G401 (cell line): ENCODE data around the gene MS4A7. TPM values are rescaled to one million over a fixed set of nuclear protein-coding genes. Genes with fewer than 3 reads are reported as not detected.
"Not testable (repeated sequence)": the region's sequence is repeated elsewhere in the genome, so short reads cannot be mapped to it uniquely, and the experiment has no call there.

Experiments used
- DNase-seq: peaks from one replicate; pipeline ENCODE4 v3.0.0-alpha.2; 2015; ENCODE audit warnings: low spot score
- in situ Hi-C: cut with HindIII; loops from 2 replicates; pipeline ENCODE4 v1.10.0; 2016; ENCODE audit warnings: low sequenced_read_pairs, mixed read lengths
- total RNA-seq: library from RNA; depleted of rRNA; stranded (reverse); fragments of >200 nt; shearing (Covaris generic); gene quantifications from 2 replicates; pipeline ENCODE4 v1.2.3, GENCODE V29; 2014; rRNA removed

MS4A7 gene, protein sequence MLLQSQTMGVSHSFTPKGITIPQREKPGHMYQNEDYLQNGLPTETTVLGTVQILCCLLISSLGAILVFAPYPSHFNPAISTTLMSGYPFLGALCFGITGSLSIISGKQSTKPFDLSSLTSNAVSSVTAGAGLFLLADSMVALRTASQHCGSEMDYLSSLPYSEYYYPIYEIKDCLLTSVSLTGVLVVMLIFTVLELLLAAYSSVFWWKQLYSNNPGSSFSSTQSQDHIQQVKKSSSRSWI
- not detected in 2 replicates for total RNA-seq

DNA sequence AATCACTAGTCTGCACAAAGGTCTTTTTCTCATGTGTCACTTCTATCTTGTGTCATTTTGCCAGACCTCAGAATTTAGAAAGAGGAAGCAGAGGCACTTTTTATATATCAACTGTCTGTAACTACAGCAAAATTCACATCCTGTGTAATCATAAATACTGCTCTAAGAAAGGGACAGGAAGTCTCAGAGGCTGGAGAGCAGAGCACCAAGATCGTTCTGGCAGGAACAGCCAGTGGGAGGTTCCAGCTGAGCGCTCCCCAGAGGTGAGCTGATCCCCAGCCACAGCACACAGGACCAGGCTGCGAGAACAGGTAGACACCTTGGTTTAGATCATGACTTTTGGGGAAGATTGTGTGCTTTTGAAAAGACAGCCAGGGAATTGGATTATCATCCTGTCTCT is at the start of gene MS4A7:
Gene MS4A7 (plus strand): TSS at position 179 of the 400 bp plus-strand sequence. CDS start 4,610 bp downstream, outside the sequence.
- in situ Hi-C loops = no loop called here
- DNase-seq = no peak

DNA sequence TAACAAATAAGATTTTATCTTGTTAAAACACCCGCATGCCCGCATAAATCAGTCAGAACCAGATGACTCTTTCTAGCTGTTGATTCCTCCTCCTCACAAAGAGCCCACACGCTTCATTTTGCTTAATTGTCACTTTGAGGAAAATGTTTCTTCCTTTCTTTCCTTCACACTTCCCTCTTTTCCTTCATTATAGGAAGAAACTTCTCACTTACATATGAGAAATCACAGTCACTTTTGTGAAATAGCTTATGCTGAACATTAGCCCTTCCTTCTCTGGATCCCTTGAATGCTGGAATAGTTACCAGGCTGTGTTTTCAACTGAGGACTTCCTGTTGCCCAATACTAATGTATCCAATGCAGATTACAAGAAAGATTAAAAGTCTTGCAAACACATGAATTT is 45.5 kb upstream of the MS4A7 start:
- in situ Hi-C loops = no loop called here
- DNase-seq = no peak

DNA sequence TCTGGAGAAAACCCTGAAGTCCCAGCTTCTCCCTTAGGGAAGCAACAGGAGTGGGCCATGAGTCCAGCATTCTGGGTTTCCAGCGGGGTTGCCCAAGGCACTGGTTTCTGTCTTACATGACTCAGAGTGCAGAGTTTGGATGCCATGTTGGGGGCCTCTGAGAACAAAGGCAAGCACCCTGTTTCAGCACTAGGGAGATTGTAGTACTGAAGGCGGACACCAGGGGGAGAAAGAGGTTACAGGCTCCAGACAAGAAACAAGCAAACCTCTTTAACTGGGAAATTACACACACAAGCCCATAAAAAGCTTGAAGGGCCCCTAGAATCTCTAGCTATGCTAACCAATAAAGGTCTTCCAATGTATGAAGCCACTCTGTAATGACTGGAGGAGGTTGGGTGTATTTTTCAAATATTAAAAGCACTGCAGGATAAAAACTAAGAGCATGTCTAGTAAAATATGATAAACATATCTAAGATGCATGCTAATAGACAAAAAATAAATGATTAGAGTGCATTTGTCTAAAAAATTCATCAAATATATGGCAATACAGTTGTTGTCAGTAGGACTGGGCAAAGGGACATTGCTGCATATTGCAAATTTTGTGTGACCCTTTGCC is 44.2 kb upstream of the MS4A7 start:
- in situ Hi-C loops = no loop called here
- peak; percentile 52 for DNase-seq

DNA sequence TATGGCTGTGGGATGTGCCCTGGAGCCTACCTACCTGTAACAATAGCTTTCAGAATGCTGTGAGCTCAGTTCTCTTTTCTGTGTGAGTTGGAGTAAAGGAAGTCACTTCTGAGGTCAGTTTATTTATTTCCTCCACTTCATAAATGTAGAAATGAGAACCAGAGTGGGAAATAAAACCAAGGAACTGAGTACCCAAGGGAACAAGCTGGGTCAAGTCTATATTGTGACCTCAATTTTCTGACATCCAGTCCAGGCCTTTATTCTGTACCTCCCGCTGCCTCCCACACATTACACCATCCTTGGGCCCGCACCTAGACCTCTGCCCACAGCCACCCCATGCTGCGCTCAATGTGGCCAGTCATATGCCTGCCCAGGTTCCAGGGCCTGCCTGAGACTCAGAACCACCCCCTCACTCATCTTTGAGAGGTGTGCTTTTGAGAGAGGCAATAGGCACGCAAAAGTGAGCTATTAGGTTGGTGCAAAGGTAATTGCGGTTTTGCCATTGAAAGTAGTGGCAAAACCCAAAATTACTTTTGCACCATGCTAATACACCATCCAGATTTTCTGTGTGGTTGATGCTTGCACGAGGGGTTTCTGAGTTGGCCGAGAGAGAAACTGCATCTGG is 41.5 kb upstream of the MS4A7 start:
- in situ Hi-C loops = no loop called here
- DNase-seq = no peak

DNA sequence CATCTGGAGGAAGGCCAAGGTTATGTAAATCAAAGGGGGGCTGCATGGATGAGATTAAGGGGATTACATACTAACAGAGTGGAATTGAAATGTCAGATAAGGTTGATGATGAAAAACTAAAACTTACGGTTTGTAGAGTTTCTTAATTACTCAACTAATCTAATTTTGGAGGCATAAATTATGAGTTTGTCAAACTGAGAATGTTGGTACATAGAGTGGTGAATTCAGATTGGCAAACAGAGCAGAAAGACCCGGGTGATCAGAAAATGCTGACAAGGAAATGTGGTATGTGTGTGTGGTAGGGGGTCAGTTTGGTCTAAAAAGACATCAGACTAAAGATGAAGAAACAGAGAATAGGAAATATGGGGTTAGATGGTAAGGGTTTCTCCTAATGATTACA is 40.3 kb upstream of the MS4A7 start:
- in situ Hi-C loops = no loop called here

DNA sequence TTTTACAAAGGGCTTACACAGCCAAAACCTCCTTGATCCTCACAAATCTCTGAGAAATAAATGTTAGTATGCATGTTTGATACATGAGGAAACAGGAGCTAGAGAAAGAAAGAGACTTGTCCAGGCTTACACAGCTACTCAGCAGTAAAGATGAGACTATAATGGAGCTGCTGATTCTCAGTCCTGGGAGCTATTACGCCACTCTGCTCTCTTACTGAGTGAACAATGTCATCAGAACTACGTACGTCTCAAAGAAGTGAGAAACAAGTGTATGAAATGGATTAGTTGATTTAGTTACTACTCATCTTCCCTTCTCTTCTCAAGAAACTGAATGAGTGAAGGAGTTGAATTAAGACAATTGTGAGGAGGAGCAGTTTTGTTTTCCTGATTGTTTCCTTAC is 39.0 kb upstream of the MS4A7 start:
- in situ Hi-C loops = no loop called here
- no peak for DNase-seq

More for the DNA sequence above, 40.3 kb upstream of the MS4A7 start:
- DNase-seq = no peak

DNA sequence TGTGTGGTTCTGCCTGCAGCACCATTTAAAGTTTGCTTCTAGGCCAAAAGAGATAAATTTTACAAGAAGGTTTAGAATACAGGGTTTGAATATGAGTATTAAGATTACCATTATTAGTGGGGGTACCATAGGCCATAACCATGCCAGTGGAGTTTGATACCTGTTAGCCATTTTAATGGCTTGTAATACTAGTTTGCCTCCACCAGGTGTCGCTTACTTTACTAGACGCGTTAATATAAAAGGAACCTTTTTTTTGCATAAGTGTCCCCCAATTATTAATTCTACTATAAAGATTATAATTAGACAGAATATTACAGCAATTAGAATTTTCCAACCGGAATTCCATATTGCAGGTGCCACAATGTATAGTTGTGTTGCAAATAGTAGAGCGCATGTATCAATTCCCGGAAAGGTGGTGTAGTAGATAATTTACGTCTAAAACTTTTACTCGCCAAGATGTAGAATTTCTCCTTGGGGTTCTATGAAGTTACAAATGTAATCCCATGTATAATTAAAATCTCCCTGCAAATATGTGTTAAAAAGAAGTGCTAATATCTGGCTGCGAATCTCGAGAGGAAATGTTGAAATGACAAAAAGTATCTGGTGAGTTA is 35.1 kb upstream of the MS4A7 start:
- DNase-seq = no peak
- in situ Hi-C loops = no loop called here

DNA sequence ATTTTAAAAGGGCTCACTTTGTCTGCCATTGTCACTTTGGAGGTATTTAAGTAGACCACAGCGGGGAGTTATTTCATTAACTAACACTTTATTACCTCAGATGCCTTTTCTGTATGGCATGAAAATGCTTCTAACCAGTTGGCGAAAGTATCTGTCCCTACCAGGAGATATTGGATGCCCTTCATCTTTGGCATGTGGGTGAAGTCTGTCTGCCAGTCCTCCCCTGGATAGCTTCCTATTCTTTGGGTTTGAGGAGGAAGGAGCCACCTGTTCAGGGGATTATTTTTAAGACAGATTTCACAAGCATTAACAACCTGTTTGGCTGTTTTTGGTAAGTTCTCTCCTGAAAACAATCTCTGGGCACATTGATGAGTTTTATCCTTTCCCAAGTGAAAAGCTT is 34.2 kb upstream of the MS4A7 start:
- DNase-seq = peak; percentile 87

DNA sequence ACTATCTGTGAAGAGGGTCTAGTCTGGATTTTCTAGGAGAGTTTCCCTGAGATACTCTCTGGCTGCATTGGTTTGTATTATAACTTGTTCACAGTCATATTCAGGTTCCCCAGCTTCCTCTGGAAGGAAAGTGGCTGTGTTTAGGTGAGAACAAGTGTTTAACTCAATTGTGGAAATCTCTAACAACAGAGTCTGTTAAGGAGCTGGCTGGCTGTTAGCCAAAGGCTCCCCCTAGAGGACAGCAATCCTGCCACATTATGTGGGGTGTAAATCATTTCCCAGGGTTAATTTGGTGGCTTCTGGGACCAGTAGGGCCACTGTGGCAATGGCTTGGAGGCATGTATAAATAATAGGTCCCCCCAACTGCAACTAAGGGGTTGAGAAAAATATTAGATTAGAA is 32.8 kb upstream of the MS4A7 start:
- in situ Hi-C loops = no loop called here

More for the DNA sequence above, 34.2 kb upstream of the MS4A7 start:
- in situ Hi-C loops = no loop called here

DNA sequence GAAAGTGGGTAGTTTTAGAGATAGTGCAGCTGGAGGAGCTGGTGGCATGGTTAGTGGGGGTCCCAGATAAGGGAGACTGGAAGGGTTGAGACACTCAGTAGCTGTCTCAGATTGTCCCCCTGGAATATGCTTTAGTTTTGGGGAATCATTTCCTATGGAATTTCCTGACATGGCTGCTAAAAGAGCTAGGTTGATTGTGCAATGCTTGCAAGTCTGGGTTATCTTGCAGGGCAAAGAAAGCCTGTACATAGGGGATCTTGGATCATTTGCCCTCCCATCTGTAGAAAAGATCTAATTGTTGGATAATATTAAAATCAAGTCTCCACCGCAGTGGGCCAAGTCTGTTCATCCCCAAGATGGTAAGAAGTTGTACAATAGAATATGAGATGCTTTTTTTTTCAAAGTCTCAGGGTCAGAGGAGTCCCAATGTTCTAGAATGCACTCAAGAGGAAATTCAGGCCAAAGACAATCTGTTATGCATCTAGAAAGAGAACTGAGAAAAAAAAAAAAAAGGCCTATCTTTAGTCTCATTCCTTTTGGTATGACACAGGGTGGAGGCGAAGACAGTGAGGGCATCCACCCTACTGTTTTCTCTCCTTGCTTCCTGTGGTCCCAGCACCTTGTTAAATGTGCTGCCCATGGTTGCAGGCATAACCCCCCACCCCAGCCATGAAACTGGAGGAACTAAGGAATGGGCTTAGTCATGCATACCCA is 31.1 kb upstream of the MS4A7 start:
- DNase-seq = no peak
- in situ Hi-C loops = no loop called here

More for the DNA sequence above, 32.8 kb upstream of the MS4A7 start:
- peak; percentile 29 for DNase-seq

DNA sequence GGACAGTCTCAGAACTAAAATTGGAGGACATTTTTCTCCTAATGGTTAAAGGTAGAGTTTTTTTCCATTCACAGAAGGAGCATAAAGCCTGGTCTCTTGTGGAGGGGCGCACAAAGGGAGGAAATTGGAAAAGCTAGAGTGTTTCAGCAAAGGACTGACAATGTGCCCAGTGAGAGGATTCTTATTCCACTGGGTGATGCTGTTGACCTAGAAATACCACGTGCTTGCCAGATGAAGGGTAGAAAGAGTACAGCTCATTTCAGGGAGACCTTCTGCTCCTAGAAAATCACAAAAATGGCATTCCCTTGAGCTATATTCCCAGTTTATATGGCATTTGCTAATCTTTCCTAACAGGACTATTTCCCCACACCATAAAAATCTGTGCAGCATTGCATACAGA is 30.2 kb upstream of the MS4A7 start:
- peak; percentile 42 for DNase-seq
- in situ Hi-C loops = no loop called here

DNA sequence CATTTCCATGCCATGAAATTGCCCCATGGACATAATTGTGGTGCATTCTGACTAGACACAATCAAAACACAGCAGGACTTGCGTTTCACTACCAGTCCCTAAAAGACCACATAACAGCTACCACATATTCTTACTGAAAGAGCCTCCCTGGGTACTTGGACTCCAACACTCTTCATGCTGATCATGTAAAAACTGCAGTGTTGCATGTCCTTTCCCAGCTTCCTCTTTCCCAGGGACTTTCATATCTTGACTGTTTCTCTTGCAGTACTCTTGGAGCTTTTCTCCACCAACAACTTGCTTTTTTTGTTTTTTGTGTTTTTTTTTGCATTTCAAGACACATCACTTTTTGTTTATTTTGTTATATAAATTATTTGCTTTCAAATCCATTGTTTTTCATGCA is 28.3 kb upstream of the MS4A7 start:
- no peak for DNase-seq
- in situ Hi-C loops = no loop called here

DNA sequence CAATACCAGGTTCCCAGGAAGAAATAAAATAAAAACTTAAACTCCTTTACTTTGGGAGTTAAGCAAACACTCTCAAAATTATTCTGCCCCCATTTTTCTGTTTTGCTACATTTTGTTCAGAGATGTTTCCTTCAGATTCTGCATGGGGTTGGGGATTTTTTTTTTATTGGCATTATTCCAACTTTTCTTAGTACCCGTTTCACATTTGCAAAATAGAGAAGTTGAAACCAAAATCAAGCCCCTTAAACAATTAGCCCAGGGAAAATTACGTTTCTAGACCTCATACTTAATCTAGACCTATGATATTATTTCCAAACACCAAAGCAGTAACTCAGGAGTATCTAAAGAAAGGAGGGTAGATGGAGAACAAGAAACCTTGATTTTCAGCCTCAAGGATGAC is 20.6 kb upstream of the MS4A7 start:
- in situ Hi-C loops = no loop called here

DNA sequence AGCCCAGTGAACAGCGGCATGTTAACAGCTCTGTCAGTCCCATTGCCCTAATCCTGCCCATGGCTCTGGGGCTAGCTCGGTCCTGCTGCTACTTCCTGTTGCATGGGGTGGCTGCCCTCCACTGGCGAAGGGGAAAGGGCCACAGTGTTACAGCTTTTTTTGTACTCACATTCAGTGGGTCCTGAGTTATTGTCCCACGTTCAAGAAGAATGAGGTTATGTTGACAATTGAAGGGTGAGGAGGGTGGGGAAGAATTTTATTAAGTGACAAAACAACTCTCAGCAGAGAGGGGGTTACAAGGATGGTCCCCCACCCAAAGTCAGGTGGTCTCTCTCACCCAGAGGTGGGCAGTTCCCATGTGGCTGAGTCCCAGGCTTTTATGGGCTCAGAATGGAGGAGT is 17.7 kb upstream of the MS4A7 start:
- in situ Hi-C loops = no loop called here
- no peak for DNase-seq

More for the DNA sequence above, 20.6 kb upstream of the MS4A7 start:
- DNase-seq = no peak

DNA sequence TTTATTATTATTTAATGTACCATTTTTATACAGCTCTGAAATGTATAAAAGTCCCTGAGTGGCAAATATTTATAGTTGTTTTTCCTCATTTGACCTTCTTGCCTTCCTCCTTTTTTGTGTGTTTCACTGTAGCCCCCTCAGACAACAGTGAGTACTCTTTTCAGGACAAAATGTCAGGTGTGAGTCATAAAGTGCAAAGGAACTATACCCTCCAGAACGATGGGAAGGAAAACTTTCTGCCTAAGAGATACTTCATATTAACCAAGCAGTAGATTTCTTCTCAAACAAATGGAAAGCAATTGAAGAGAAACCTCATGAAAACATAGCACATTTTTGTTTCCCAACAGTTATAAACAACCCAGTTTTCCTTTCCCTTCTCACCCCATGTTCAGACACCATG is 16.1 kb upstream of the MS4A7 start:
- no peak for DNase-seq
- in situ Hi-C loops = no loop called here

DNA sequence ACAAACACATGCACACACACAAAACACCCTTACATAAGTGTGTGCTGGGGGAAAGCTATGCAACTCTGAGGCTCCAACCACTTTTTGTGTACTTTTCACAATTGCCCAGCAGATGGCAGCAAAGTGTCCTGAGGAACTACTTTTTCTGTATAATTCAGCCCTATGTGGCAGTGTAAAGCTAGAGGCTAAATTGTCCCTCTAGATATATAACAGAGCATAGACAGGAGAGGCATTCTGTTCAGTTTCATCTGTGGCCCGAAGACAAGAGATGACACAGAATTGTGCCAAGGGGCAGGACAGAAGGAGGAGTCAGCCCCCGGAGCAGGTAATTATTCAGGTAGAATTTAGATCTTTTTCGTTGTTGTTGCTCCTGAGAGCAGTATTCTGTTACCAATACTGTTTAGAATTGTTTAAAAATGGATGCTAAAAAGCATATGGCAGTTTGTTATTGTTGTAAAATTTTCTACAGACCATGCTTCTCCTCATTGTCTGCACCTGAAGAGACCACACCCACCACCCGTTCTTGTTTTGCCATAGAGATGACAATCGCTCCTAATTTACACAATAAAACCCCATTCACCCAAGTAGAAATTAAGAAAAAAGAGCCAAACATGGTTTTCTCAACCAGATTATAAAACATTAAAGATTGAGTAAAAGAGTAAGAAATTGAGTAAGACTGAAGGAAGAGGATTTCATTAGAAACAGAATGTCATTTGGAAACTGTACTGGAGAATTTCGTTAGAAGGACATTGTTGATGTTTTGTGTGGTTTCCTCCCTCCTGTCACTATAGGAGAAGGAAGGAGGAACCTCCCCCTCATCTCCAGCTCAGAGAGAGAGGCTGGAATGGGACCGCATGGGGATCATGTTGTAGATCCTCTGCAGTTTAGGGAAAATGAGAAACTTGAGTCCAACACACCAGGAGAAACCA is 14.5 kb upstream of the MS4A7 start:
- DNase-seq = peak; percentile 59
- in situ Hi-C loops = no loop called here

DNA sequence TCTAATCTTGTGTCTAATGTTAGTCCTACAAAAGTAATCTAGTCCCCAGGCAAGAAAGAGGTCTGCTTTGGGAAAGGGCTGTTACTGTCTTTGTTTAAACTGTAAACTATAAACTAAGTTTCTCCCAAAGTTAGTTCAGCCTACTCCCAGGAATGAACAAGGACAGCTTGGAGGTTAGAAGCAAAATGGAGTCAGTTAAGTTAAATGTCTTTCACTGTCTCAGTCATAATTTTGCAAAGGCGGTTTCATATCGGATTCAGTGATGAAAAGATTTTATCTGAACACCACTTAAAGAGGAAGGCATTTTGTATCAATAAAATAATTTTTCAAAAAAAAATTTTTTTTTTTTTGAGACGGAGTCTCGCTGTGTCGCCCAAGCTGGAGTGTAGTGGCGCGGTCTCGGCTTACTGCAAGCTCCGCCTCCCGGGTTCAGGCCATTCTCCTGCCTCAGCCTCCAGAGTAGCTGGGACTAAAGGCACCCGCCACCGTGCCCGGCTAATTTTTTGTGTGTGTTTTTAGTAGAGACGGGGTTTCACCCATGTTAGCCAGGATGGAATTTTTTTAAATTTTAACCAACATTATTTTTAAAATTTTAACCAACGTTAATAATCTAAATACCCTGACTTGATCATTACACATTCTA is 11.9 kb upstream of the MS4A7 start:
- in situ Hi-C loops, DNase-seq: not testable (repeated sequence)

DNA sequence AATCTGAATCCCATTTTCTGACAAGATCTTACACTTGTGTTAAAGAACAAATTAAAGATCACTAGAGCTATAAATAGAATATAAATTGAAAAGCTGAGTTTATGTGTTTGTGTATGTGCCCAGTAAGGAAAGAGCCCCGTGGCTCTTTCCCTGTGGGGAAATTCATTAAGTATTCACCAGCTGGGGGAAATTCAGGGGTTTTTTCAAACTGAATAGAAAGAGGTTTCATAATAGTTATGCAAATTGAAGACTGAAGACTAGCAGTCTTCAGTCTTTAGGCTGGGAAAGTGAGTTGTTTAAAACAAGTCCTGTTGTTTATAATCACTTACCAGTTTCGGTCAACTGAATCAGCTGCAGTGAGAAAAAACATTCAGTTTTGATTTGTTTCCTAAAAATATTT is 11.3 kb upstream of the MS4A7 start:
- DNase-seq = no peak
- in situ Hi-C loops = no loop called here
